Dermis microvascular lymphatic vessel endothelial cell (primary cell): ENCODE measurements around the gene RHOXF2B. TPM values are rescaled to one million over a fixed set of nuclear protein-coding genes. Genes with fewer than 3 reads are reported as not detected.

Experiments
- total RNA-seq: library from RNA; depleted of rRNA; stranded (reverse); fragments of >200 nt; gene quantifications from 2 replicates; pipeline ENCODE4 v1.2.1, GENCODE V29; 2014

Gene RHOXF2B
- total RNA-seq, 1 donor from 2014 or later = not detected

Other genes with a start within 250 kb of the RHOXF2B start
- 1.7 and 1.8 TPM in 2 replicates for gene UPF3B, start 224.7 kb downstream of the RHOXF2B start, total RNA-seq
- gene RNF113A, start 206.0 kb downstream of the RHOXF2B start, total RNA-seq = 12.8 and 15.2 TPM in 2 replicates
- gene NDUFA1, start 205.9 kb downstream of the RHOXF2B start, total RNA-seq = 74.3 and 128 TPM in 2 replicates
- gene AKAP14, start 181.8 kb downstream of the RHOXF2B start, total RNA-seq = not detected in 2 replicates
- 2.4 and 2.8 TPM in 2 replicates for gene NKAP, start 133.9 kb downstream of the RHOXF2B start, total RNA-seq
- not detected in 2 replicates for gene RHOXF1, start 38.2 kb upstream of the RHOXF2B start, total RNA-seq
- gene RHOXF2, start 80.9 kb upstream of the RHOXF2B start, total RNA-seq = not detected in 2 replicates
- gene ZBTB33, start 173.1 kb upstream of the RHOXF2B start, total RNA-seq = 12.2 and 12.5 TPM in 2 replicates
- not detected in 2 replicates for gene TMEM255A, start 233.8 kb upstream of the RHOXF2B start, total RNA-seq